Liver (tissue), 9 donors: ENCODE results near the gene ABCC5. TPM values are rescaled to one million over a fixed set of nuclear protein-coding genes. Genes with fewer than 3 reads are reported as not detected.

Experiments used
- DNase-seq: peaks from one replicate; pipeline ENCODE4 v3.0.0-alpha.2; 2017; ENCODE audit warnings: low spot score
- H3K27ac ChIP-seq, 2 donors: one replicate each; pipeline ENCODE4 v1.7.0; 2013; ENCODE audit warnings: inconsistent platforms in 2 of 2, low read length in 2 of 2, control low read depth in 1 of 2, low read depth in 1 of 2, mild to moderate bottlenecking in 1 of 2
- H3K27me3 ChIP-seq, 4 donors: one replicate each; pipeline versions ENCODE4 v1.6.1 to v1.7.0; 2013; ENCODE audit warnings: low read length in 3 of 4, inconsistent platforms in 1 of 4, mild to moderate bottlenecking in 1 of 4, moderate library complexity in 1 of 4; ENCODE audit not compliant: control insufficient read depth in 4 of 4, insufficient read depth in 4 of 4
- H3K36me3 ChIP-seq, 4 donors: one replicate each; pipeline versions ENCODE4 v1.6.1 to v1.7.0; 2013; ENCODE audit warnings: low read length in 3 of 4, mild to moderate bottlenecking in 3 of 4, low read depth in 1 of 4, moderate library complexity in 1 of 4; ENCODE audit not compliant: control insufficient read depth in 4 of 4, insufficient read depth in 3 of 4
- H3K4me1 ChIP-seq, 4 donors: one replicate each; pipeline versions ENCODE4 v1.6.1 to v1.7.0; 2013; ENCODE audit warnings: low read length in 3 of 4, mild to moderate bottlenecking in 3 of 4, moderate library complexity in 1 of 4; ENCODE audit not compliant: control insufficient read depth in 4 of 4, insufficient read depth in 4 of 4
- H3K4me3 ChIP-seq, 3 donors: one replicate each; pipeline versions ENCODE4 v1.6.1 to v1.7.0; 2013; ENCODE audit warnings: low read length in 3 of 3, control low read depth in 1 of 3, low read depth in 1 of 3, mild to moderate bottlenecking in 1 of 3
- H3K9ac ChIP-seq, 2 donors: one replicate each; pipeline ENCODE4 v1.7.0; 2013; ENCODE audit warnings: low read length in 2 of 2, mild to moderate bottlenecking in 2 of 2, moderate library complexity in 2 of 2, control low read depth in 1 of 2, low read depth in 1 of 2
- H3K9me3 ChIP-seq, 4 donors: one replicate each; pipeline versions ENCODE4 v1.6.1 to v1.7.0; 2013; ENCODE audit warnings: low read length in 3 of 4; ENCODE audit not compliant: control insufficient read depth in 4 of 4
- ATF3 ChIP-seq: IDR thresholded peaks from 2 replicates; pipeline ENCODE4 v1.6.1; 2016; ENCODE audit warnings: antibody characterized with exemption
- EGR1 ChIP-seq, 2 donors: IDR thresholded peaks; 2 replicates each; pipeline ENCODE4 v1.6.1; 2016 to 2018; ENCODE audit warnings: antibody characterized with exemption in 2 of 2, low read depth in 2 of 2
- FOXA1 ChIP-seq: IDR thresholded peaks from 2 replicates; pipeline ENCODE4 v1.6.1; 2016; ENCODE audit warnings: antibody characterized with exemption
- GABPA ChIP-seq, 2 donors: IDR thresholded peaks in 1 of 2; conservative IDR thresholded peaks in 1 of 2; 2 replicates each; pipeline ENCODE4 v1.6.1; 2016; ENCODE audit warnings: antibody characterized with exemption in 2 of 2, mild to moderate bottlenecking in 1 of 2, moderate library complexity in 1 of 2
- HNF4A ChIP-seq, 2 donors: conservative IDR thresholded peaks; 2 replicates each; pipeline ENCODE4 v1.6.1; 2016; ENCODE audit warnings: antibody characterized with exemption in 2 of 2, mild to moderate bottlenecking in 2 of 2
- HNF4G ChIP-seq: IDR thresholded peaks from 2 replicates; pipeline ENCODE4 v1.6.1; 2016; ENCODE audit warnings: antibody characterized with exemption
- MAX ChIP-seq: IDR thresholded peaks from 2 replicates; pipeline ENCODE4 v1.6.1; 2016; ENCODE audit warnings: antibody characterized with exemption
- NR2F2 ChIP-seq: IDR thresholded peaks from 2 replicates; pipeline ENCODE4 v1.6.1; 2016; ENCODE audit warnings: antibody characterized with exemption
- REST ChIP-seq: IDR thresholded peaks from 2 replicates; pipeline ENCODE4 v1.6.1; 2016; ENCODE audit warnings: antibody characterized with exemption, mild to moderate bottlenecking
- RXRA ChIP-seq, 2 donors: IDR thresholded peaks; 2 replicates each; pipeline ENCODE4 v1.6.1; 2017 to 2018; ENCODE audit warnings: antibody characterized with exemption in 2 of 2, mild to moderate bottlenecking in 1 of 2
- SP1 ChIP-seq: IDR thresholded peaks from 2 replicates; pipeline ENCODE4 v1.6.1; 2018; ENCODE audit warnings: antibody characterized with exemption, mild to moderate bottlenecking
- TAF1 ChIP-seq: conservative IDR thresholded peaks from 2 replicates; pipeline ENCODE4 v1.6.1; 2016; ENCODE audit warnings: antibody characterized with exemption, mild to moderate bottlenecking
- YY1 ChIP-seq: IDR thresholded peaks from 2 replicates; pipeline ENCODE4 v1.6.1; 2016; ENCODE audit warnings: antibody characterized with exemption, mild to moderate bottlenecking
- ZBTB33 ChIP-seq: IDR thresholded peaks from 2 replicates; pipeline ENCODE4 v1.6.1; 2016; ENCODE audit warnings: antibody characterized with exemption
- WGBS: extraction: QIAGEN DNeasy Blood & Tissue Kit; methylation state at CpG from one replicate; pipeline ENCODE4 v1.1.7; 2013; 5-methylcytosine and 5-hydroxymethylcytosine counted together
- polyA plus RNA-seq, 2 donors: library from polyadenylated mRNA; stranded (reverse) in 1 of 2; unstranded in 1 of 2; fragments of 200-250 nt in 1 of 2; fragments of >200 nt in 1 of 2; fragmentation: Nextera tagmentation in 1 of 2; extraction: Ambion mirVana in 1 of 2; gene quantifications; one replicate each; pipeline versions ENCODE4 v1.2.1 to v1.2.3, GENCODE V29; 2013 to 2015
- total RNA-seq, 2 donors: library from RNA; depleted of rRNA; stranded (reverse); fragments of >200 nt; gene quantifications; one replicate each; pipeline ENCODE4 v1.2.3, GENCODE V29; 2014
- donor health status: healthy.
- donor health status: healthy.
- donor health status: healthy.
- donor health status: healthy.
- donor health status: healthy.

Gene ABCC5
- total and polyA plus RNA-seq, 4 donors: 2.8 to 35.7 (median 8.1) TPM

GRCh38 chr3:183968666-183969245 lies 48.9 kb downstream of the ABCC5 start:
- H3K9ac ChIP-seq: no peak overlapping the region
- TF ChIP-seq HNF4A (conservative IDR thresholded peaks at IDR 0.05) (no peak), ZBTB33 (no peak), MAX (no peak), HNF4G (no peak), YY1 (no peak), SP1 (no peak), REST (no peak), EGR1 (IDR thresholded peaks at IDR 0.05; ENCODE audit: low read depth in 2 of 2) (no peak), TAF1 (no peak), NR2F2 (no peak), ATF3 (no peak)

GRCh38 chr3:183967693-183968092 lies 50.0 kb downstream of the ABCC5 start:
- Histone ChIP-seq H3K9me3 (no peaks in the 10 kb centered on the region), H3K9ac (no peak overlapping the region), H3K4me1 (no peaks in the 10 kb centered on the region), H3K27ac (no peak overlapping the region), H3K36me3 (peaks cover 0 to 13% (median 5%) of the 10 kb centered on the region in 4 donors), H3K27me3 (no peaks in the 10 kb centered on the region), H3K4me3 (no peak overlapping the region)
- 96% methylated on average over 3 of the region's 3 CpGs for WGBS
- no peak for TF ChIP-seq NR2F2
- no peak for TF ChIP-seq ZBTB33
- no peak for TF ChIP-seq REST
- TF ChIP-seq SP1: no peak
- no peak for TF ChIP-seq RXRA (IDR thresholded peaks at IDR 0.05)
- no peak for TF ChIP-seq MAX
- no peak for TF ChIP-seq TAF1
- no peak for TF ChIP-seq HNF4A (conservative IDR thresholded peaks at IDR 0.05)
- no peak for TF ChIP-seq ATF3
- no peak for TF ChIP-seq FOXA1
- TF ChIP-seq GABPA (IDR thresholded peaks at IDR 0.05 in 1 of 2, conservative IDR thresholded peaks at IDR 0.05 in 1 of 2): no peak
- DNase-seq: no peak

More at GRCh38 chr3:183968666-183969245, 48.9 kb downstream of the ABCC5 start:
- no peak overlapping the region for H3K27ac ChIP-seq
- no peak overlapping the region for H3K4me3 ChIP-seq
- H3K4me1 ChIP-seq: no peaks in the 10 kb centered on the region
- no peaks in the 10 kb centered on the region for H3K27me3 ChIP-seq
- H3K9me3 ChIP-seq: no peaks in the 10 kb centered on the region
- peaks cover 0 to 13% (median 5%) of the 10 kb centered on the region in 4 donors for H3K36me3 ChIP-seq
- DNase-seq: no peak
- 85% methylated on average over 4 of the region's 4 CpGs for WGBS
